HepG2 (cell line): ENCODE measurements around the gene SLC7A6OS. TPM values are rescaled to one million over a fixed set of nuclear protein-coding genes. Genes with fewer than 3 reads are reported as not detected.

Experiments used
- HNF4G ChIP-seq, 2 experiments: sonication (generic) in 1 of 2; formaldehyde crosslinking in 1 of 2; IDR thresholded peaks; 2 replicates each; pipeline versions ENCODE4 v1.4.0 to v1.6.1; 2011 to 2020; ENCODE audit warnings: borderline replicate concordance in 2 of 2, low read depth in 2 of 2, mild to moderate bottlenecking in 2 of 2, low read length in 1 of 2, missing genetic modification reagents in 1 of 2, moderate library complexity in 1 of 2
- NAIF1 ChIP-seq: sonication (generic); formaldehyde crosslinking; IDR thresholded peaks from 2 replicates; pipeline ENCODE4 v1.5.0; 2020; ENCODE audit warnings: mild to moderate bottlenecking, missing genetic modification reagents, borderline replicate concordance
- NFIC ChIP-seq: IDR thresholded peaks from 2 replicates; pipeline ENCODE4 v1.6.1; 2012; ENCODE audit warnings: mild to moderate bottlenecking, low read length, inconsistent platforms
- NR2F2 ChIP-seq: IDR thresholded peaks from 2 replicates; pipeline ENCODE4 v1.6.1; 2012; ENCODE audit warnings: low read depth, inconsistent platforms, borderline replicate concordance
- RXRB ChIP-seq: IDR thresholded peaks from 2 replicates; pipeline ENCODE4 v1.6.1; 2016; ENCODE audit warnings: borderline replicate concordance, missing genetic modification reagents, missing compliant biosample characterization
- SIX4 ChIP-seq: sonication (generic); formaldehyde crosslinking; IDR thresholded peaks from 2 replicates; pipeline ENCODE4 v1.4.0; 2020; ENCODE audit warnings: missing genetic modification reagents
- SP1 ChIP-seq, 2 experiments: fragments of 450-650 bp in 1 of 2; sonication (generic) in 1 of 2; formaldehyde crosslinking in 1 of 2; IDR thresholded peaks; 2 replicates each; pipeline versions ENCODE4 v1.4.0 to v1.6.1; 2016 to 2020; ENCODE audit warnings: missing genetic modification reagents in 1 of 2
- ZEB1 ChIP-seq: IDR thresholded peaks from 2 replicates; pipeline ENCODE4 v1.6.1; 2012; ENCODE audit warnings: mild to moderate bottlenecking, low read depth, inconsistent platforms; ENCODE audit not compliant: insufficient replicate concordance
- ZNF430 ChIP-seq: sonication (generic); formaldehyde crosslinking; IDR thresholded peaks from 2 replicates; pipeline ENCODE4 v1.9.0; 2021; ENCODE audit warnings: mild to moderate bottlenecking, missing genetic modification reagents
- polyA plus RNA-seq, 8 experiments: library from polyadenylated mRNA; depleted of rRNA in 3 of 8; stranded (reverse) in 7 of 8; unstranded in 1 of 8; fragments of >200 nt; fragmentation: Illumina TruSeq in 4 of 8; extraction: Trizol in 4 of 8; gene quantifications; 2 replicates each; pipeline versions ENCODE4 v1.2.1 to v1.2.3, GENCODE V29; 2011 to 2016; ENCODE audit warnings: low read depth in 4 of 8, missing spikeins in 1 of 8, mixed read lengths in 1 of 8; ENCODE audit not compliant: insufficient read depth in 1 of 8
- total RNA-seq, 5 experiments: library from RNA; depleted of rRNA; stranded (reverse); fragments of >200 nt; fragmentation: Illumina TruSeq; extraction: Trizol; gene quantifications; 2 replicates each; pipeline ENCODE4 v1.2.3, GENCODE V29; 2016; ENCODE audit warnings: low read depth in 1 of 5
- TF ChIP-seq, protein P1 (sequence below): sonication (generic); formaldehyde crosslinking; IDR thresholded peaks from 2 replicates; pipeline ENCODE4 v1.4.0; 2020; ENCODE audit warnings: missing genetic modification reagents
- TF ChIP-seq, protein P2 (sequence below): sonication (generic); formaldehyde crosslinking; IDR thresholded peaks from 2 replicates; pipeline ENCODE4 v1.5.1; 2020; ENCODE audit warnings: missing genetic modification reagents, mild to moderate bottlenecking, borderline replicate concordance
- TF ChIP-seq, protein P3 (sequence below), 2 experiments: sonication (generic) in 1 of 2; formaldehyde crosslinking in 1 of 2; IDR thresholded peaks; 2 replicates each; pipeline versions ENCODE4 v1.4.0 to v1.6.1; 2018 to 2020; ENCODE audit warnings: missing genetic modification reagents in 2 of 2, borderline replicate concordance in 1 of 2, low read depth in 1 of 2, mild to moderate bottlenecking in 1 of 2, missing biosample characterization in 1 of 2
- TF ChIP-seq, protein P4 (sequence below), 2 experiments: fragments of 450-650 bp in 1 of 2; sonication (generic) in 1 of 2; formaldehyde crosslinking; IDR thresholded peaks; 2 replicates each; pipeline versions ENCODE4 v1.5.0 to v1.8.0; 2020 to 2022; ENCODE audit warnings: mild to moderate bottlenecking in 1 of 2, missing genetic modification reagents in 1 of 2
- TF ChIP-seq, protein P5 (sequence below): sonication (generic); formaldehyde crosslinking; IDR thresholded peaks from 2 replicates; pipeline ENCODE4 v1.5.0; 2020; ENCODE audit warnings: mild to moderate bottlenecking, missing genetic modification reagents

The SLC7A6OS gene
- total and polyA plus RNA-seq, 2 of the 13 experiments (the other 11 are each of a cell fraction or from before 2014, with no cell fraction given), result 11.2 to 21.5 TPM

DNA sequence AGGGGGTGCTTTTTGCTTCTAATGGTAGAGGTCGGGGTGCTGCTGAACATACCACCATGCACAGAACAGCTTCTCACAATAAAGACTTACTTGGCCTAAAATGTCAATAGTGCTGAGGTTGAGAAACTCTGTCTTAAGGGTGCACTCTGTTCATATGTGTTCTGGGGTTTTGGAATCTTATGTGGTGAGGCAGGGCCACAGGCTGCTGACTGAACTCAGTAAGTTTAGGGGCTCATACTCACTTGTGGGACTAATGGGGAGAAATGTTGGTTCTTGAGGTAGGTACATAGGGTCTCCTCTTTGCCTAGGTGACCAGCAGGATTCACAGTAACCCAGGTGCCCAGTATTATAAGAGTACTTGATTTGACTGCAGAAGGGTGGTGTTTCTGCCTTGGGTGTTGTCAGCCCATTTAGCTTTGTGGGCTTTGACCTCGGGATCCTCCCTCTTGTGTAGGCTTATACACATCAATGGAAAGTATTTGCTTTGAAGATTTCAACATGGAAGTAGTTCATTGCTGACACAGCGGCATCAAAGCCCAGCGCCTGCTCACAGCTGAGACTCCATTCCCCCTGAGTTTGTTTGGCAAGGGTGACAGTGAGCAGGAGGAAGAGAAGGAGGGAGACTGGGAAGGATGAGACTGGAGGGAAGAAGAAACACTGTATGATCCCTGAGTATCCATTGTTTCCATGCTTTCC is 29.2 kb downstream of the SLC7A6OS start (continued):
- TF ChIP-seq, protein P1, sequence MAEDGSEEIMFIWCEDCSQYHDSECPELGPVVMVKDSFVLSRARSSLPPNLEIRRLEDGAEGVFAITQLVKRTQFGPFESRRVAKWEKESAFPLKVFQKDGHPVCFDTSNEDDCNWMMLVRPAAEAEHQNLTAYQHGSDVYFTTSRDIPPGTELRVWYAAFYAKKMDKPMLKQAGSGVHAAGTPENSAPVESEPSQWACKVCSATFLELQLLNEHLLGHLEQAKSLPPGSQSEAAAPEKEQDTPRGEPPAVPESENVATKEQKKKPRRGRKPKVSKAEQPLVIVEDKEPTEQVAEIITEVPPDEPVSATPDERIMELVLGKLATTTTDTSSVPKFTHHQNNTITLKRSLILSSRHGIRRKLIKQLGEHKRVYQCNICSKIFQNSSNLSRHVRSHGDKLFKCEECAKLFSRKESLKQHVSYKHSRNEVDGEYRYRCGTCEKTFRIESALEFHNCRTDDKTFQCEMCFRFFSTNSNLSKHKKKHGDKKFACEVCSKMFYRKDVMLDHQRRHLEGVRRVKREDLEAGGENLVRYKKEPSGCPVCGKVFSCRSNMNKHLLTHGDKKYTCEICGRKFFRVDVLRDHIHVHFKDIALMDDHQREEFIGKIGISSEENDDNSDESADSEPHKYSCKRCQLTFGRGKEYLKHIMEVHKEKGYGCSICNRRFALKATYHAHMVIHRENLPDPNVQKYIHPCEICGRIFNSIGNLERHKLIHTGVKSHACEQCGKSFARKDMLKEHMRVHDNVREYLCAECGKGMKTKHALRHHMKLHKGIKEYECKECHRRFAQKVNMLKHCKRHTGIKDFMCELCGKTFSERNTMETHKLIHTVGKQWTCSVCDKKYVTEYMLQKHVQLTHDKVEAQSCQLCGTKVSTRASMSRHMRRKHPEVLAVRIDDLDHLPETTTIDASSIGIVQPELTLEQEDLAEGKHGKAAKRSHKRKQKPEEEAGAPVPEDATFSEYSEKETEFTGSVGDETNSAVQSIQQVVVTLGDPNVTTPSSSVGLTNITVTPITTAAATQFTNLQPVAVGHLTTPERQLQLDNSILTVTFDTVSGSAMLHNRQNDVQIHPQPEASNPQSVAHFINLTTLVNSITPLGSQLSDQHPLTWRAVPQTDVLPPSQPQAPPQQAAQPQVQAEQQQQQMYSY (CRISPR knock-in tag), result peak; percentile 39; the same call in 1 of the 2 replicates
- TF ChIP-seq ZEB1 (peak; percentile 36), SIX4 (CRISPR knock-in tag) (peak; percentile 66; the same call in 1 of the 2 replicates), NAIF1 (CRISPR knock-in tag) (0 out of 2 replicates have a peak, but pooled peaks have one; percentile 51), SP1 (IDR thresholded peaks at IDR 0.05) (no peak), SP1 (CRISPR knock-in tag; IDR thresholded peaks at IDR 0.05) (peak; percentile 51), HNF4G (IDR thresholded peaks at IDR 0.05; ENCODE audit: borderline replicate concordance, low read depth, low read length) (peak; percentile 84), HNF4G (CRISPR knock-in tag; IDR thresholded peaks at IDR 0.05; ENCODE audit: borderline replicate concordance, low read depth) (peak; percentile 77; the same call in 1 of the 2 replicates), NFIC (peak; percentile 86), RXRB (CRISPR knock-in tag) (peak; percentile 89), NR2F2 (peak; percentile 84), ZNF430 (CRISPR knock-in tag) (no peak; the same call in none of the 2 replicates)
- TF ChIP-seq, protein P2, sequence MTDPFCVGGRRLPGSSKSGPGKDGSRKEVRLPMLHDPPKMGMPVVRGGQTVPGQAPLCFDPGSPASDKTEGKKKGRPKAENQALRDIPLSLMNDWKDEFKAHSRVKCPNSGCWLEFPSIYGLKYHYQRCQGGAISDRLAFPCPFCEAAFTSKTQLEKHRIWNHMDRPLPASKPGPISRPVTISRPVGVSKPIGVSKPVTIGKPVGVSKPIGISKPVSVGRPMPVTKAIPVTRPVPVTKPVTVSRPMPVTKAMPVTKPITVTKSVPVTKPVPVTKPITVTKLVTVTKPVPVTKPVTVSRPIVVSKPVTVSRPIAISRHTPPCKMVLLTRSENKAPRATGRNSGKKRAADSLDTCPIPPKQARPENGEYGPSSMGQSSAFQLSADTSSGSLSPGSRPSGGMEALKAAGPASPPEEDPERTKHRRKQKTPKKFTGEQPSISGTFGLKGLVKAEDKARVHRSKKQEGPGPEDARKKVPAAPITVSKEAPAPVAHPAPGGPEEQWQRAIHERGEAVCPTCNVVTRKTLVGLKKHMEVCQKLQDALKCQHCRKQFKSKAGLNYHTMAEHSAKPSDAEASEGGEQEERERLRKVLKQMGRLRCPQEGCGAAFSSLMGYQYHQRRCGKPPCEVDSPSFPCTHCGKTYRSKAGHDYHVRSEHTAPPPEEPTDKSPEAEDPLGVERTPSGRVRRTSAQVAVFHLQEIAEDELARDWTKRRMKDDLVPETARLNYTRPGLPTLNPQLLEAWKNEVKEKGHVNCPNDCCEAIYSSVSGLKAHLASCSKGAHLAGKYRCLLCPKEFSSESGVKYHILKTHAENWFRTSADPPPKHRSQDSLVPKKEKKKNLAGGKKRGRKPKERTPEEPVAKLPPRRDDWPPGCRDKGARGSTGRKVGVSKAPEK (CRISPR knock-in tag), result no peak
- TF ChIP-seq, protein P3, sequence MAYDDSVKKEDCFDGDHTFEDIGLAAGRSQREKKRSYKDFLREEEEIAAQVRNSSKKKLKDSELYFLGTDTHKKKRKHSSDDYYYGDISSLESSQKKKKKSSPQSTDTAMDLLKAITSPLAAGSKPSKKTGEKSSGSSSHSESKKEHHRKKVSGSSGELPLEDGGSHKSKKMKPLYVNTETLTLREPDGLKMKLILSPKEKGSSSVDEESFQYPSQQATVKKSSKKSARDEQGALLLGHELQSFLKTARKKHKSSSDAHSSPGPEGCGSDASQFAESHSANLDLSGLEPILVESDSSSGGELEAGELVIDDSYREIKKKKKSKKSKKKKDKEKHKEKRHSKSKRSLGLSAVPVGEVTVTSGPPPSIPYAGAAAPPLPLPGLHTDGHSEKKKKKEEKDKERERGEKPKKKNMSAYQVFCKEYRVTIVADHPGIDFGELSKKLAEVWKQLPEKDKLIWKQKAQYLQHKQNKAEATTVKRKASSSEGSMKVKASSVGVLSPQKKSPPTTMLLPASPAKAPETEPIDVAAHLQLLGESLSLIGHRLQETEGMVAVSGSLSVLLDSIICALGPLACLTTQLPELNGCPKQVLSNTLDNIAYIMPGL (CRISPR knock-in tag; IDR thresholded peaks at IDR 0.05; ENCODE audit: borderline replicate concordance in 1 of 2, low read depth in 1 of 2), result peak; percentile 67 to 69; a peak in 3 of 4 replicates
- TF ChIP-seq, protein P4, sequence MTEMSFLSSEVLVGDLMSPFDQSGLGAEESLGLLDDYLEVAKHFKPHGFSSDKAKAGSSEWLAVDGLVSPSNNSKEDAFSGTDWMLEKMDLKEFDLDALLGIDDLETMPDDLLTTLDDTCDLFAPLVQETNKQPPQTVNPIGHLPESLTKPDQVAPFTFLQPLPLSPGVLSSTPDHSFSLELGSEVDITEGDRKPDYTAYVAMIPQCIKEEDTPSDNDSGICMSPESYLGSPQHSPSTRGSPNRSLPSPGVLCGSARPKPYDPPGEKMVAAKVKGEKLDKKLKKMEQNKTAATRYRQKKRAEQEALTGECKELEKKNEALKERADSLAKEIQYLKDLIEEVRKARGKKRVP (CRISPR knock-in tag; IDR thresholded peaks at IDR 0.05), result peak in 1 of 2 experiments; percentile 42; a peak in 1 of 4 replicates
- TF ChIP-seq, protein P5, sequence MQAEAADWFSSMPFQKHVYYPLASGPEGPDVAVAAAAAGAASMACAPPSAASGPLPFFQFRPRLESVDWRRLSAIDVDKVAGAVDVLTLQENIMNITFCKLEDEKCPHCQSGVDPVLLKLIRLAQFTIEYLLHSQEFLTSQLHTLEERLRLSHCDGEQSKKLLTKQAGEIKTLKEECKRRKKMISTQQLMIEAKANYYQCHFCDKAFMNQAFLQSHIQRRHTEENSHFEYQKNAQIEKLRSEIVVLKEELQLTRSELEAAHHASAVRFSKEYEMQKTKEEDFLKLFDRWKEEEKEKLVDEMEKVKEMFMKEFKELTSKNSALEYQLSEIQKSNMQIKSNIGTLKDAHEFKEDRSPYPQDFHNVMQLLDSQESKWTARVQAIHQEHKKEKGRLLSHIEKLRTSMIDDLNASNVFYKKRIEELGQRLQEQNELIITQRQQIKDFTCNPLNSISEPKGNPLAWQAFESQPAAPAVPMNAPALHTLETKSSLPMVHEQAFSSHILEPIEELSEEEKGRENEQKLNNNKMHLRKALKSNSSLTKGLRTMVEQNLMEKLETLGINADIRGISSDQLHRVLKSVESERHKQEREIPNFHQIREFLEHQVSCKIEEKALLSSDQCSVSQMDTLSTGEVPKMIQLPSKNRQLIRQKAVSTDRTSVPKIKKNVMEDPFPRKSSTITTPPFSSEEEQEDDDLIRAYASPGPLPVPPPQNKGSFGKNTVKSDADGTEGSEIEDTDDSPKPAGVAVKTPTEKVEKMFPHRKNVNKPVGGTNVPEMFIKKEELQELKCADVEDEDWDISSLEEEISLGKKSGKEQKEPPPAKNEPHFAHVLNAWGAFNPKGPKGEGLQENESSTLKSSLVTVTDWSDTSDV (CRISPR knock-in tag), result no peak
